ENCODE results near the gene KIF17. TPM values are rescaled to one million over a fixed set of nuclear protein-coding genes. Genes with fewer than 3 reads are reported as not detected.

The KIF17 gene
- polyA plus RNA-seq, 2 donors, result 0.45 to 0.48 TPM

DNA sequence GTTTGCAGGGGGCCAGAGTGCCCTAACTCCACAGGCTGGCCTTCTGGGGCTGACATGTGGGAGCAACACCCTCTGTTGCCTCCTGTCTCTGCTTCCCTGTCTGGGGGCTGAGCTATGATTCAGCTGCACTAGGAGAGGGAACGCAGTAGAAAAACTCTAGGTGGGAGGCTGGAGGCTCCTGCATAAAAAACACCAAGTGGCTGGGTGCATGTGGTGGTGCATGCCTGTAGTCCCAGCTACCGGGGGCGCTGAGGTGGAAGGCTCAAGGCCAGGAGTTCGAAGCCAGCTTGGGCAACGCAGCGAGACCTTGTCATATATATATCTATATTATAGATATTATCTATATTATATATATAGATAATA lies 5.6 kb downstream of the KIF17 start:
- Histone ChIP-seq H3K9me3 (ENCODE audit: control insufficient read depth in 2 of 2, insufficient read depth in 1 of 2, low read depth in 1 of 2, low read length in 1 of 2) (no peaks in the 10 kb centered on the region), H3K36me3 (ENCODE audit: control insufficient read depth in 2 of 2, insufficient read depth in 2 of 2, low read length in 1 of 2) (no peaks in the 10 kb centered on the region), H3K4me1 (ENCODE audit: control insufficient read depth in 2 of 2, insufficient read depth in 2 of 2, low read length in 1 of 2) (peaks cover 0 to 1% of the 10 kb centered on the region in 2 donors), H3K27ac (ENCODE audit: low read depth in 2 of 2, low read length in 1 of 2) (no peak overlapping the region), H3K27me3 (ENCODE audit: control insufficient read depth in 1 of 2, insufficient read depth in 2 of 2, low read length in 2 of 2) (no peaks in the 10 kb centered on the region), H3K4me3 (ENCODE audit: low read depth in 1 of 2, low read length in 2 of 2) (no peak overlapping the region)
- WGBS, 2 donors, result 90% methylated on average over 6 of the region's 6 CpGs

DNA sequence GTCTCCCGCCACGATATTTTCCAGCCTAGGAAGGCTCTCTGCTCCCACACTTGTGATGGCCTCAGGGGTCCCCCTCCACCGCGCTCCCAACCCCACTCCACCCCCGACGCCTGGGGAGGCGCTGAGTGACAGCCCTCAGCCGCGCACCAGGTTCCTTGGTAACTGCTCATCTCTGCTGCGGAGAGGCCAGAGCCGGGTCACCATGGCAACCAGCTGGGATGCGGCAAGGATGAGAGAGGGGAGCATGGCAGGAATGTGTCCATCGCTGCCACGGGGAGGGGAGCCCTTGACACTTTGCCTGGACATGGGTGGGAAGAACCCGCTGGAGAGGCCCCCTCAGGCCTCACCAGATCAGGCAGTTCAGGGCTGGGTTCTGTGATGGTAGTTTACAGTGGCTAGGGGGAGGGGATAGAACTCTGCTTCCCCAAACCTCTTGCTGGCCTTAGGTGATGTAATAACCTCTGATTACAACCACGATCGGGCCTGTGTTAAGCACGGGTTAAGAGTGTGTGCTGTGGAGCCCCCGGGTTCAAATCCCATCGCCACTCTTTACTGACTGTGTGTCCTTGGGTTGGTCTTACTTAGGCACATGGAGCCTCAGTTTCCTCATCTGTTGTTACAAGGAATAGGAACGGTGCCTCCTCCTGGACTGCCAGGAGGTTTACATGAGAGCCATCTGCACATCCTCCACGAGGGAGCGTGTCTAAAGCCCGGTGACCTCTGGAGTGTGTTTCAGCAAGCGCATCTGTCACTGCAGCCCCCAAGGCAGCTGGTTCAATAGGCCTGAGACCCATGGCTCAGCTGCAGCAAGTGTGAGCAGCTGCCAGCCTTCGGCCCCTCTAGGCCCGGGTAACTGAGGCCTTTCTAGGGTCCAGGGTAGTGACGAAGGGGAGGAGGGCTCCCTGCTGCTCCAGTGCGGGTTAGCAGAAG lies 6.3 kb downstream of the KIF17 start:
- WGBS, 2 donors, result 83% methylated on average over 29 of the region's 29 CpGs
- no peaks in the 10 kb centered on the region for H3K4me1 ChIP-seq (ENCODE audit: control insufficient read depth in 2 of 2, insufficient read depth in 2 of 2, low read length in 1 of 2)
- no peak overlapping the region for H3K27ac ChIP-seq (ENCODE audit: low read depth in 2 of 2, low read length in 1 of 2)
- no peaks in the 10 kb centered on the region for H3K36me3 ChIP-seq (ENCODE audit: control insufficient read depth in 2 of 2, insufficient read depth in 2 of 2, low read length in 1 of 2)
- H3K9me3 ChIP-seq (ENCODE audit: control insufficient read depth in 2 of 2, insufficient read depth in 1 of 2, low read depth in 1 of 2, low read length in 1 of 2), result no peaks in the 10 kb centered on the region
- no peaks in the 10 kb centered on the region for H3K27me3 ChIP-seq (ENCODE audit: control insufficient read depth in 1 of 2, insufficient read depth in 2 of 2, low read length in 2 of 2)
- H3K4me3 ChIP-seq (ENCODE audit: low read depth in 1 of 2, low read length in 2 of 2), result no peak overlapping the region

DNA sequence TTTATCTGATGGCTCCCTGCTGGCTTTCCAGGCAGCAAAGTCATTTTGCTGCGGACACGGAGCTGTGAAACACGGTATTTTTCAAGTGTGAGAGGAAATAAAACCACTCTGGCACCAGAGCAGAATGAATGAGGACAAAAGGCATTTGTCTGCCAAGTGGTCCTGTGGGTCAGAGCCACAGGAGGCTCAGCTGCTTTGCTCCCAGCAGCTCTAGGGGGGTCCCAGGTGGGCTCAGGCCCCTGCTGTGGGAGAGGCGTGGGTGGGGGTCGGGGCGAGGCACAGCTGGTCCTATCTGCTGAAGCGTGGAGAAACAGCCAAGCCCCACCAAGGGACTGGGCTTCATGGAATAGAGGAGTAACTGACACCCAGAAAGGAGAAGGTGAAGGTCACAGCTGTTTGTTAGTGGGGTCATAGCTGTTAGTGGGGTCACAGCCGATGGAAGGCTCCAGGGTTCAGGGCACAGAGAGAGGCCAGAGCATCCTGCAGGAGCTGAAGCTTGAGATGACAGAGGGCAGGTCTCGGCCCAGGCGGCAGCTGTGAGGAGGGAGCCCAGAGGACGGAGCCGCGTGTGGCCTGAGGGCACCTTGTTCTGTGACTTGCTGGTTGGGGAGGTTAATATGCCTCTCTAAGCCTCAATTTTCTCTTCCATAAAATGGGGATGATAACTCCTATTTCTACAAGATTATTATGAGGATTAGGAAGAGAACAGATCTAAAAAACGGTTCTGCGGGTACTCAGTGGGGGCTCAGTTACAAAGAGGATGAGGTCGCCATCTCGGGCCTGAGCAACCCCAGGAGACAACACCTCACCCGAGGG lies 7.1 kb downstream of the KIF17 start:
- H3K27me3 ChIP-seq (ENCODE audit: control insufficient read depth in 1 of 2, insufficient read depth in 2 of 2, low read length in 2 of 2), result no peaks in the 10 kb centered on the region
- no peaks in the 10 kb centered on the region for H3K4me1 ChIP-seq (ENCODE audit: control insufficient read depth in 2 of 2, insufficient read depth in 2 of 2, low read length in 1 of 2)
- H3K36me3 ChIP-seq (ENCODE audit: control insufficient read depth in 2 of 2, insufficient read depth in 2 of 2, low read length in 1 of 2), result no peaks in the 10 kb centered on the region
- no peak overlapping the region for H3K4me3 ChIP-seq (ENCODE audit: low read depth in 1 of 2, low read length in 2 of 2)
- no peak overlapping the region for H3K27ac ChIP-seq (ENCODE audit: low read depth in 2 of 2, low read length in 1 of 2)
- 67 to 73% methylated on average over 18 of the region's 18 CpGs for WGBS, 2 donors
- no peaks in the 10 kb centered on the region for H3K9me3 ChIP-seq (ENCODE audit: control insufficient read depth in 2 of 2, insufficient read depth in 1 of 2, low read depth in 1 of 2, low read length in 1 of 2)

DNA sequence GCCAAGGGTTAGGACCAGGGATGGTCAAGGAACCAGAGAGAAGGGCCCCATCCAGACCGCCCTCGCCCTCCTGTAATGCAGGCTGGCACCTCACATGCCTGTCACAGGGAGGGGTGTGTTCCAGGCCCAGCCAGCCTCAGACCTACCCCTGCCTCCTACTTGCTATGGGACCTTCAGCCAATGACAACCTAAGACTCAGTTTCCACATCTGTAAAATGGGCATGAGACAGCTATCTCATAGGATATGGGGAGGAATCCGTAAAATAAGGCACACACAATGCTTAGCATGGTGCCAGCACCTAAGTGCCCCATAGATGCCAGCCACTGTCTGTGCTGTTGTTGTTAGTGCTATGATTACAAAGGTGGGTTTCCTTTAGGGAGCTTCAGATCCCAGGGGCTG lies 7.9 kb downstream of the KIF17 start:
- no peaks in the 10 kb centered on the region for H3K9me3 ChIP-seq (ENCODE audit: control insufficient read depth in 2 of 2, insufficient read depth in 1 of 2, low read depth in 1 of 2, low read length in 1 of 2)
- no peaks in the 10 kb centered on the region for H3K36me3 ChIP-seq (ENCODE audit: control insufficient read depth in 2 of 2, insufficient read depth in 2 of 2, low read length in 1 of 2)
- H3K27ac ChIP-seq (ENCODE audit: low read depth in 2 of 2, low read length in 1 of 2), result no peak overlapping the region
- no peaks in the 10 kb centered on the region for H3K27me3 ChIP-seq (ENCODE audit: control insufficient read depth in 1 of 2, insufficient read depth in 2 of 2, low read length in 2 of 2)
- no peak overlapping the region for H3K4me3 ChIP-seq (ENCODE audit: low read depth in 1 of 2, low read length in 2 of 2)
- no peaks in the 10 kb centered on the region for H3K4me1 ChIP-seq (ENCODE audit: control insufficient read depth in 2 of 2, insufficient read depth in 2 of 2, low read length in 1 of 2)
- WGBS, 2 donors, result 93 to 95% methylated on average over 3 of the region's 3 CpGs

DNA sequence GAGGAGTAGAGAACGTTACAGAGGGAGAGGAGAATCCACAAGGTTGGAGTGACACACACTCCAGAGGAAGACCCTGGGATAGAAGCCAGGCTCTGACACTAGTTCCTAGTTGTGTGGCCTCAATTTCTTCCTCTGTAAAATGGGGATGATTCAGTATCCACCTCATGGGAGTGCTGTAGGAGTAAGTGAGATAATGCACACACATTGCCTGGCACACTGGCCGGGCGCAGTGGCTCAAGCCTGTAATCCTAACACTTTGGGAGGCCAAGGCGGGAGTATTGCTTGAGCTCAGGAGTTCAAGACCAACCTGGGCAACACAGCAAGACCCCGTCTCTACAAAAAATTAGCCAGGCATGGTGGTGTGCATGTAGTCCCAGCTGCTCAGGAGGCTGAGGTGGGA lies 8.9 kb downstream of the KIF17 start:
- H3K27ac ChIP-seq (ENCODE audit: low read depth in 2 of 2, low read length in 1 of 2), result no peak overlapping the region
- H3K4me3 ChIP-seq (ENCODE audit: low read depth in 1 of 2, low read length in 2 of 2), result no peak overlapping the region
- no peaks in the 10 kb centered on the region for H3K36me3 ChIP-seq (ENCODE audit: control insufficient read depth in 2 of 2, insufficient read depth in 2 of 2, low read length in 1 of 2)
- 83 to 88% methylated on average over 5 of the region's 5 CpGs for WGBS, 2 donors
- H3K9me3 ChIP-seq (ENCODE audit: control insufficient read depth in 2 of 2, insufficient read depth in 1 of 2, low read depth in 1 of 2, low read length in 1 of 2), result no peaks in the 10 kb centered on the region
- no peaks in the 10 kb centered on the region for H3K4me1 ChIP-seq (ENCODE audit: control insufficient read depth in 2 of 2, insufficient read depth in 2 of 2, low read length in 1 of 2)
- no peaks in the 10 kb centered on the region for H3K27me3 ChIP-seq (ENCODE audit: control insufficient read depth in 1 of 2, insufficient read depth in 2 of 2, low read length in 2 of 2)

DNA sequence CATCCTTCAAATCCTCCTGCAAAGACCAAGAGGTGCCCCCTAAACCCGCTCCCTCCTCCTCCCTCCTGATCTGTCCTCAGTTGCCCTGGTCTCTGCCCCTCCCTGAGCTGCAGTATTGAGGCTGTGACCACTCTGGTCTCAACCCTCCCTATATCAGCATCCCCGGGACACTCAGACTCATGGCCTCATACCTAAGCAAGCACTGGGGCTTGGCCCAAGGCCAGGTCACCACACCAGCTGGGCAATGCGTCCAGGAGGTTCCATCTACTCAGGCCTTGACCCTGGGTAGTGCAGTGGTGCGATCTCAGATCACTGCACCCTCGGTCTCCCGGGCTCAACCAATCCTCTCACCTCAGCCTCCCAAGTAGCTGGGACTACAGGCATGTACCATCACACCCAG lies 9.8 kb downstream of the KIF17 start:
- Histone ChIP-seq H3K27me3 (ENCODE audit: control insufficient read depth in 1 of 2, insufficient read depth in 2 of 2, low read length in 2 of 2) (no peaks in the 10 kb centered on the region), H3K4me1 (ENCODE audit: control insufficient read depth in 2 of 2, insufficient read depth in 2 of 2, low read length in 1 of 2) (no peaks in the 10 kb centered on the region), H3K36me3 (ENCODE audit: control insufficient read depth in 2 of 2, insufficient read depth in 2 of 2, low read length in 1 of 2) (no peaks in the 10 kb centered on the region), H3K4me3 (ENCODE audit: low read depth in 1 of 2, low read length in 2 of 2) (no peak overlapping the region), H3K27ac (ENCODE audit: low read depth in 2 of 2, low read length in 1 of 2) (no peak overlapping the region), H3K9me3 (ENCODE audit: control insufficient read depth in 2 of 2, insufficient read depth in 1 of 2, low read depth in 1 of 2, low read length in 1 of 2) (no peaks in the 10 kb centered on the region)
- WGBS, 2 donors, result 83 to 87% methylated on average over 6 of the region's 6 CpGs

DNA sequence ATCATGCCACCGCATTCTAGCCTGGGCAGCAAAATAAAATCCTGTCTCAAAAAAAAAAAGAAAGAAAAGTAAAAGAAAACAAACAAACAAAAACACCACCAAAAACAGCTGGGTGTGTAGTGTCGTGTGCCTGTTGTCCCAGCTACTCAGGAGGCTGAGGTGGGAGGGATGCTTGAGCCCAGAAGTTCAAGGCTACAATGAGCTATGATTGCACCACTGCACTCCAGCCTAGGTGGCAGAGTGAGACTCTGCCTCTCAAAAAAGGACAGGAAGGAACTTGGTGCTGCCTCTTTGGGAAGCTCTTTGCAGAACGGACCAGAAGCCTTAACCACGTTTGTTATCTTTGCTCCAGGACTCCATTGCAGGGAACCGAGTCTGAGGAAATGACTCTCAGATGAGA lies 11.0 kb downstream of the KIF17 start:
- no peaks in the 10 kb centered on the region for H3K27me3 ChIP-seq (ENCODE audit: control insufficient read depth in 1 of 2, insufficient read depth in 2 of 2, low read length in 2 of 2)
- WGBS, 2 donors, result 45 to 46% methylated on average over 5 of the region's 5 CpGs
- H3K4me1 ChIP-seq (ENCODE audit: control insufficient read depth in 2 of 2, insufficient read depth in 2 of 2, low read length in 1 of 2), result no peaks in the 10 kb centered on the region
- H3K4me3 ChIP-seq (ENCODE audit: low read depth in 1 of 2, low read length in 2 of 2), result no peak overlapping the region
- H3K36me3 ChIP-seq (ENCODE audit: control insufficient read depth in 2 of 2, insufficient read depth in 2 of 2, low read length in 1 of 2), result no peaks in the 10 kb centered on the region
- no peaks in the 10 kb centered on the region for H3K9me3 ChIP-seq (ENCODE audit: control insufficient read depth in 2 of 2, insufficient read depth in 1 of 2, low read depth in 1 of 2, low read length in 1 of 2)
- H3K27ac ChIP-seq (ENCODE audit: low read depth in 2 of 2, low read length in 1 of 2), result no peak overlapping the region

DNA sequence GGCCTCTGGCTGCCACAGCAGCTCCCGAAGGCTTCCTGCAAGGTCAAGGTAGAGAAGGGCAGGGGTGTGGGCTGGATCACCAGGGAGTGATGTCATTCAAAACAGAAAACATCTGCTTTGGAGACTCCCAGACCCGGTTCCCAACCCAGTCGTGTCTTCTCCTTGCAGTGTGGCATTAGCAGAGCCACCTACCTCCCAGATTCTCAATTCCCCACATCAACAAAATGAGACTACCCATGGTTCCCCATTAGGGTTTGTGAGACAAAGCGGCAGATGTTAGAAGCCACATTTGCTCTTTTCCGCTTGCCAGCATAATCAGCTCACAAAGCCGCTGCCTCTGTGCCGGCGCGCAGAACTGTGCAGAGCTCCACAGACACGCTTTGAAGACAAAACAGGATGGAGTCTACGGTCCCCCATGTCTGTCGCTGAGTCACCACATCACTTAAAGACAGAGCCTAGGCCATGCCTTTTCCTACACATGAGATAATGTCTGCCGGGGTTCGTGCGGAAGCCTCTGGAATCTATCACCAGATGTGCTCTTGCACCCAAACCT lies 12.5 kb downstream of the KIF17 start:
- Histone ChIP-seq H3K27me3 (ENCODE audit: control insufficient read depth in 1 of 2, insufficient read depth in 2 of 2, low read length in 2 of 2) (no peaks in the 10 kb centered on the region), H3K27ac (ENCODE audit: low read depth in 2 of 2, low read length in 1 of 2) (no peak overlapping the region), H3K36me3 (ENCODE audit: control insufficient read depth in 2 of 2, insufficient read depth in 2 of 2, low read length in 1 of 2) (no peaks in the 10 kb centered on the region), H3K4me1 (ENCODE audit: control insufficient read depth in 2 of 2, insufficient read depth in 2 of 2, low read length in 1 of 2) (no peaks in the 10 kb centered on the region), H3K4me3 (ENCODE audit: low read depth in 1 of 2, low read length in 2 of 2) (no peak overlapping the region), H3K9me3 (ENCODE audit: control insufficient read depth in 2 of 2, insufficient read depth in 1 of 2, low read depth in 1 of 2, low read length in 1 of 2) (no peaks in the 10 kb centered on the region)
- WGBS, 2 donors, result 87 to 89% methylated on average over 15 of the region's 15 CpGs

DNA sequence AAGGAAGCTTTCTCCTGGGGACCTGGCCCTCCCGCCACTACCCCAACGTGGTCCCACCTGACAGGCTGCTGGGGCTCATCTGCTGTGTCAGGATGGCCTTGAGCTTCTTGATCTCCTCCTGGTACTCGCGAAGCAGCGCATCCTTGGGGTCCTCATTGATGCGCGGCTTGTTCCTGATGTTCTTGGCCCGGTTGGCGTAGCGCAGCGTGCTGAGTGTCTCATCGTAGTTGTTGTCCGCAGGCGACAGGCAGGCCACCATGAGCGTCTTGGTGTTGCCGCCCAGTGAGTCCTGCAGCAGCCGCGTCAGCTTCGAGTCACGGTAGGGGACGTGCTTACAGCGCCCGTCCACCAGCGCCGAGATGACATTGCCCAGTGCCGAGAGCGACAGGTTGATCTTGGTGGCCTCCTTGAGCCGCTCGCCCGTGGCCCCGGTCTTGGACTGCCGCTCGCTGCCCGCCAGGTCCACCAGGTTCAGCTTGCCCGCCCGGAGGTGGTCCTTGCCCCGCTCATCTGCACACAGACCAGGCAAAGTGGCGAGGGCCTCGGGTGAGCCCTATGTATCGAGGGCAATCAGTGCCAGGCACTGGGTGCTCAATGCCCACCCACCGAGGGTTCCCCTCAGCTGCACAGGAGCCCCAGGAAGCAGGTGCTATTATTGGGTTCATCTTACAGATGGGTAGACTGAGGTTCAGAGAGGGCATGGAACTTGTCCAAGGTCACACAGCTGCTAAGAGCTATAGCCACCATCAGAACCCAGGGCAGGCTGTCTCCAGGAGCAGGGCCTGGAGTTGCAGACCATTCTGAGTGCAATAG lies 13.2 kb downstream of the KIF17 start:
- Histone ChIP-seq H3K27ac (ENCODE audit: low read depth in 2 of 2, low read length in 1 of 2) (no peak overlapping the region), H3K4me3 (ENCODE audit: low read depth in 1 of 2, low read length in 2 of 2) (no peak overlapping the region), H3K36me3 (ENCODE audit: control insufficient read depth in 2 of 2, insufficient read depth in 2 of 2, low read length in 1 of 2) (no peaks in the 10 kb centered on the region), H3K9me3 (ENCODE audit: control insufficient read depth in 2 of 2, insufficient read depth in 1 of 2, low read depth in 1 of 2, low read length in 1 of 2) (no peaks in the 10 kb centered on the region), H3K27me3 (ENCODE audit: control insufficient read depth in 1 of 2, insufficient read depth in 2 of 2, low read length in 2 of 2) (no peaks in the 10 kb centered on the region), H3K4me1 (ENCODE audit: control insufficient read depth in 2 of 2, insufficient read depth in 2 of 2, low read length in 1 of 2) (peaks cover 0 to 3% of the 10 kb centered on the region in 2 donors)
- 95 to 96% methylated on average over 41 of the region's 41 CpGs for WGBS, 2 donors

Data from esophagus (tissue), 2 donors.